ENCODE data around the gene FRMPD2. TPM values are rescaled to one million over a fixed set of nuclear protein-coding genes. Genes with fewer than 3 reads are reported as not detected.
"Not testable (repeated sequence)": the region's sequence is repeated elsewhere in the genome, so short reads cannot be mapped to it uniquely, and the experiment has no call there.

Gene FRMPD2
- total RNA-seq, 2 experiments from 2014 or later, result not detected

DNA sequence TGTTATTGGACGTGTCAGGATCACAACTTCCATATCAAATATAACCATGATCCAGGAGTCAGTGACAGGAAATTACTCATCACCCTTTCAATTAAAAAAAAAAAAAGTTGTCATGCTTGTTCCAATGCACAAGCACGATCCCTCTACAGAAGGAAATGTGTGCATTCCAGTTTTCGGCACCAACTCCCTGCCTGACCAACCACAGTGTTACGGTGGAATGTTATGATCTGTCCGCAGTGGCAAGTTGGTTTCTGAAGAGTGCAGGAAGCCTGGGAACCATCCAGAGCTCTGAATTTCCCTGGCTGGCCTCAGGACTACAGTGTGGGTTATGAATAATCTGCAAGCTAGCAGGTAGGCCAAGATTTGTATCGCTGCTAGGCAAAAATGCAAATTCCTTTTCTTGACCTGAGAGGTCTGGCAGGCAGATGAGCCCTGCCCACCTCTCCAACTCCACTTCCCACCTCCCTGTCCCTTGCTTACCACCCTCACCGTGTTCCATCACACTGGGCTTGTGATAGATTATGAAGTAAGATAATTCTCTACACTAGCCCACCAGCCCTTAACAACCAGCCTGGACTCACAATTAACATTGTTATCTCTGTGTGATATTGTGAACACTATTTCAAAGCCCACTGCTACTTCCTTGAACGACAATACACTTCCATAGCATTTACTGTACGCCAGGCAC, 20.4 kb downstream of the FRMPD2 start:
- DNase-seq, result no peak
- Mint-ChIP-seq H3K4me3 (no peak overlapping the region), H3K36me3 (no peaks in the 10 kb centered on the region), H3K4me1 (no peaks in the 10 kb centered on the region), H3K9me3 (ENCODE audit: low read depth) (no peaks in the 10 kb centered on the region), H3K27me3 (peaks cover 12% of the 10 kb centered on the region), H3K27ac (no peak overlapping the region)
- CTCF ChIA-PET, result no interaction called here
- no peak for ATAC-seq

DNA sequence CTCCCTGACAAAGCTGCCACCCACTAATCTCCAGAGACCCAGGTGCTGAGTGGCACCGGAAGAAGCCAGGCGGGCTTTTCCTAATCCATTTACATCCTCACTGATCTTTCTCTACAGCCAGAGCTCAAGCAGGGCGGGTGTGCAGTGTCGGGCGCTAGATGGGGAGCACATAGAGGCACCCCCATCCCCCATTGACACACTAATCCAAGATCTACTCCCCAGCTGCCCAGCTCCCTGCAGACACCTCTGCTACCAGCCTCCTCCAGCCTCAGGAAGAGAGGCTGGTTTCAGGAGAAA, 22.2 kb downstream of the FRMPD2 start:
- DNase-seq (no peak), ATAC-seq (no peak)
- Mint-ChIP-seq H3K36me3 (no peaks in the 10 kb centered on the region), H3K27ac (no peak overlapping the region), H3K4me1 (no peaks in the 10 kb centered on the region), H3K9me3 (ENCODE audit: low read depth) (no peaks in the 10 kb centered on the region), H3K4me3 (no peak overlapping the region), H3K27me3 (peaks cover 3% of the 10 kb centered on the region)
- CTCF ChIA-PET, result no interaction called here

DNA sequence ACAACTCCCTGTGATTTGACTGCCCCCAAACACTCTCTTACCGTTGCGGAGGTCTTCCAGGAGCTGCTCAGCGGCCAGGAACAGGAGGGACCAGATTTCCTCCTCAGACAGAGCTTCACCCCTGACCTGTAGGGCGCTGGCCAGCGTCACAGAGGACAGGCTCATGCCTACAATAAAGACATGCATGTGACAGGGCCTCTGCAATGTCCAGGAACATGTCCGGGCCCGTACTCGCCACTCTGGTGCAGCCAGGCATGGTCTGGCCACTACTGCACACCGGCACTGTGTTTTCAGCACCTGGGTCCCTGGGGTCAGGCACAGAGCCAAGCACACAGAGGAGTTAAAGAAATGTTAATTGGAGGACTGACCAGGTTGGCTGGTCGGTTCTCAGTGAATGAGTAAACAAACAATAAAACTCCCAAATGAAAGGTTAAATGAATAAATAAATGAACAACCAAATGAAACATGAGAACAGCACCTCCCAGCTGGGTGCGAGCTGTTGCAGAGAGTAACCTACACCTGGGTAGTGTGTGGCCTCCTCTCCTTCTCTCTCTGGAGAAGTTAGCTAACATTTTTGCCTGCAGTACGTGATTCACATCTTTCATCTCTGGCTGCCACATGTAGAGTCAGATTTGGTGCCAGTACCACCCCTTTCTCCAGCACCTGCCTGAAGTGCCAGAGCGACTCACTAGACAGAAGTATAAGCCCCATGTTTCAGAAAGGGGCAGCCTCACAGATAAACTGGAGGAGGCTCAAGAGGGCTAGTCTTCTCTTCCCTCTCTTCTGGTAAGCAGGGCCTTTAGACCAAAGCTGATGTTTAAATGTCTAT, 22.8 kb downstream of the FRMPD2 start:
- no peak overlapping the region for H3K27ac Mint-ChIP-seq
- DNase-seq (no peak), ATAC-seq (no peak)
- H3K36me3 Mint-ChIP-seq, result no peaks in the 10 kb centered on the region
- H3K9me3 Mint-ChIP-seq (ENCODE audit: low read depth), result no peaks in the 10 kb centered on the region
- CTCF ChIA-PET, result no interaction called here
- H3K4me3 Mint-ChIP-seq, result no peak overlapping the region
- H3K4me1 Mint-ChIP-seq, result no peaks in the 10 kb centered on the region
- peaks cover 3% of the 10 kb centered on the region for H3K27me3 Mint-ChIP-seq

DNA sequence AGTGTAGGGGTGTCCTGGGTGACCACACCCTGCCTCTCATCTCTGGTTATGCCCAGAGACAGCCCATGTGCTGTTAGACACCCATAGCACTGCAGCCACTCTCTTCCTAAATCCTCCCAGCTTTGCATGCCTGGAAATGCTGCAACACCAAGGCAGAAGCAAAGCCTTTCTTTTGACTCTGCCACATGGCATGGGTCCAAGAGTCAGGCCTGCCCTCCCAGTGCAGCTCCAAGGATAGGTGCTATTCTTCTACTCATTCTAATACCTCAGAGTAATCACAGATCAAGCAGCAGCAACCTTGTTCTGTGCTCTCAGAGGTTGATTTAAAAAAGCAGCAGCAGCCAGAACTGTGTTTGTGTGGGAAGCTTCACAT, 23.4 kb downstream of the FRMPD2 start:
- H3K27ac Mint-ChIP-seq, result no peak overlapping the region
- H3K4me1 Mint-ChIP-seq, result no peaks in the 10 kb centered on the region

DNA sequence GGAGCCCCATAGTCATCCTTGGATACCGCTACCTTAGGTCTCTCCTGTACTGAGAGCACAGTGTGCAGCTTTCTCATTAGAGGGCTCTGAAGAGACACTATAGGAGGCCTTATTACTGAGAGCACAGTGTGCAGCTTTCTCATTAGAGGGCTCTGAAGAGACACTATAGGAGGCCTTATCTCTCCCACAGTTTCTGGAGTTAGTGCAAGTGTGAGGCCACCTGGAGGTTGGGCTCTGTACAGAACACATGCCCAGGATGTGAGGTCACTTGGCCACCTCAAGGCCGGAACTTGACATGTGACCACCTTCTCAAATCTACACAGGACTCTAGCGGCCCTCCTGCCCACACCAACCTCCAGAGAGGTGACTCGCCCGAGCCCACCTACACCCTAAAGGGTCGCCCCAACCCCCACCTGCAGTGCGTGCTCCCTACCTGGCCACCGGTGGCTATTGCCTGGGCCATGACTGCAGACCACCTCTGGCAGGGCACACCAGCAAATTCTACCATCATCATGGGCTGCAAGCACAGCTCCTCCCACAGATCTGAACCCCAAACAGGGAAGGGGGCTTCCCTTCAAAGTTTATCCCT, 24.6 kb downstream of the FRMPD2 start:
- Mint-ChIP-seq H3K36me3 (no peaks in the 10 kb centered on the region), H3K4me1 (no peaks in the 10 kb centered on the region), H3K9me3 (ENCODE audit: low read depth) (no peaks in the 10 kb centered on the region), H3K27me3 (peaks cover 3% of the 10 kb centered on the region), H3K4me3 (no peak overlapping the region), H3K27ac (no peak overlapping the region)
- CTCF ChIA-PET, result no interaction called here
- ATAC-seq, result no peak
- DNase-seq, result peak; percentile 23

More for the DNA sequence above, 23.4 kb downstream of the FRMPD2 start:
- H3K36me3 Mint-ChIP-seq, result no peaks in the 10 kb centered on the region
- no peak for DNase-seq
- CTCF ChIA-PET, result no interaction called here
- no peak overlapping the region for H3K4me3 Mint-ChIP-seq
- ATAC-seq, result no peak
- H3K27me3 Mint-ChIP-seq, result peaks cover 3% of the 10 kb centered on the region
- H3K9me3 Mint-ChIP-seq (ENCODE audit: low read depth), result no peaks in the 10 kb centered on the region

DNA sequence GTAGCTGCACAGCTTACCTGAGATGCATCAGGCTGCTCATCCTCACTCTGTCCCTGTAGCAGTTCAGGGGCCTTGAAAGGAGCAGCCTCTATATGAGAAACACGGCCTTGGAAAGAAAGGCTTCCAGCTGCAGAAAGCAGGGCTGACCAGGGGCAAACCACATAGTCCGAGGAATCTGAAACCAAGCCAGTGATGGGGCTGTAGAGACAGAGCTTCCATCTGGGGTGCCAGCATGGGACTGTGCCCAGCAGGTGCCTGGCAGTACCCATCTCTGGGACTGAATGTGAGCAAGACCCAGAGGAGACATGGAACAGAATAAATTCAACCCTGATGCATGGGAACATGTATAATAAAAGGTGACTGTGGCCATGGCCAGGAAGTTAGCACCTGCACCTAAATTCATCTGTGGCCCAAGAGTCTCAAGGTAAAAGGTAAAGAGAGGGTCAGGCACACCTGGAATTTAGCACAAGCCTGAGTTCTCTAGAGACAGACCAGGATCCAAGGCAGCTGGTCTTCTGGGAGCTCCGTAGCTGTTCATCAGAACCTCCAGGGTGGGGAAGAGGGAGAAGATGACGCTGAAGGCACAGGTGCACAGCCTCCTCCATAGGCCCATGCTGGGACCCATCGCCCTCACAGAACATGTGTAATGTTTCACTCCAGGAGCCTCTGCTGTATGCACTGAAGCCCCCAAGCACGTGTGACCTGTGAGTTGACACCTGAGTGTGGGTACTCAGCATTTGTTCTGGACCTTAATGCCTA, 25.3 kb downstream of the FRMPD2 start:
- ATAC-seq (no peak), DNase-seq (no peak)
- Mint-ChIP-seq H3K27me3 (peaks cover 3% of the 10 kb centered on the region), H3K4me1 (no peaks in the 10 kb centered on the region), H3K9me3 (ENCODE audit: low read depth) (no peaks in the 10 kb centered on the region), H3K4me3 (no peak overlapping the region), H3K36me3 (no peaks in the 10 kb centered on the region), H3K27ac (no peak overlapping the region)
- CTCF ChIA-PET, result no interaction called here

DNA sequence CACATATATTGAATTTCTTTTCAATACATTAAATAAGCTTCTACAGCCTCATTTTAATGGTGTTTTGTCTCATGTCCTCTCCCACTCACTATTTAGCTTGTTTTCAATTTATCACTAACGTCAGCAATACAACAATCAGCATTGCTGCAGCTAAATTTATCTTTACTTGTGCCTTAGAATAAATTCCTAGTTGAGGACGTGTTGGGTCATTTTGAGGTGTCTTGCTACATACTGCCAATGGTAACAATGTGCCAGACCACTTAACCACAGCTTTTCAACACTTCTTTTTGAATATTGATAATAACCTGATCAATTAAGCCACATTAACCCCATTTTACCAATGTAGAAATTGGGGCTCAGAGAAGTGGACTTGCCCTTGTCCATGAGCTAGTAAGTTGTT, 26.0 kb downstream of the FRMPD2 start:
- Mint-ChIP-seq H3K4me1 (no peaks in the 10 kb centered on the region), H3K27ac (no peak overlapping the region), H3K4me3 (no peak overlapping the region), H3K9me3 (ENCODE audit: low read depth) (no peaks in the 10 kb centered on the region), H3K27me3 (peaks cover 4% of the 10 kb centered on the region), H3K36me3 (no peaks in the 10 kb centered on the region)
- CTCF ChIA-PET, result no interaction called here
- DNase-seq (no peak), ATAC-seq (no peak)

DNA sequence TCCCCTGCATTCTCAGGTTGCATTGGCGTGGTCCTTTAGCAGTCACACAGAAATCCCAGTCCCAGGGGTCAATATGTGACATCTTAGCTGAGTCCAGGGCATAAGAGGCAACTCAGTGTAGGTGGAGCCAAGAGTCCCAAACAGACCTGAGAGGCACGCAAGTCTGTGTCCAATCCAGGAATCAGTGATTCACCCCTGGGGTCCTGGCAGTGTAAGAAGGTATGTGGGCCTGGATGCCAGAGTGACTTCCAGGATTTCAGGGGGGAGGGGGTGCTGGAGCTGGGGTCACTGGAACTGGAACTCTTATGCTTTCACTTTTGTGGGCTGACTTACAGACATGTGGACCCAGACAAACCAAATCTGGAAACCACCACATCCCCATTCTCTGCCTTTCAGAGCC, 26.8 kb downstream of the FRMPD2 start:
- Mint-ChIP-seq H3K9me3 (ENCODE audit: low read depth) (no peaks in the 10 kb centered on the region), H3K36me3 (no peaks in the 10 kb centered on the region)
- DNase-seq, result peak; percentile 33

DNA sequence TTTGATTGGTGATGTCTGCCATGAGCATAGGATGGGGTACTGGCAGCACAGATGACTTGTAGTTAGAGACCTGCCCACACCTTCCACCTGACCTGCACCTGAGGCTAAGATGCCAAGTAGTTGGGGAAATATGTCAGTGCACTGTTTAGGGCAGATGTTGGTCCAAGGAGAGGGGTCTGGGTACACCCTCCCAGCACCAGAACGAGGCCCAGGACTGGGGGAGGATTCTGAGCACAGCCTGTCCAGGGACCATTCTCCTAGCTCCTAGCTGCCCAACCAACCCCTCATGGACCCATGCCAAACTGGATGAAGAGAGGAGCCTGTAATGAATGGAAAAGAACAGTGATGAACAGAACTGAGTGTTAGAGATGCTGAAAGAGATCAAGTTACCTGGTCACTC, 28.0 kb downstream of the FRMPD2 start:
- Mint-ChIP-seq H3K27me3 (peaks cover 7% of the 10 kb centered on the region), H3K4me3 (no peak overlapping the region), H3K4me1 (no peaks in the 10 kb centered on the region), H3K27ac (no peak overlapping the region), H3K36me3 (no peaks in the 10 kb centered on the region), H3K9me3 (ENCODE audit: low read depth) (no peaks in the 10 kb centered on the region)
- ATAC-seq (no peak), DNase-seq (no peak)
- CTCF ChIA-PET, result no interaction called here

More for the DNA sequence above, 26.8 kb downstream of the FRMPD2 start:
- CTCF ChIA-PET, result no interaction called here
- H3K4me3 Mint-ChIP-seq, result no peak overlapping the region
- no peaks in the 10 kb centered on the region for H3K4me1 Mint-ChIP-seq
- H3K27ac Mint-ChIP-seq, result no peak overlapping the region
- no peak for ATAC-seq
- peaks cover 7% of the 10 kb centered on the region for H3K27me3 Mint-ChIP-seq

DNA sequence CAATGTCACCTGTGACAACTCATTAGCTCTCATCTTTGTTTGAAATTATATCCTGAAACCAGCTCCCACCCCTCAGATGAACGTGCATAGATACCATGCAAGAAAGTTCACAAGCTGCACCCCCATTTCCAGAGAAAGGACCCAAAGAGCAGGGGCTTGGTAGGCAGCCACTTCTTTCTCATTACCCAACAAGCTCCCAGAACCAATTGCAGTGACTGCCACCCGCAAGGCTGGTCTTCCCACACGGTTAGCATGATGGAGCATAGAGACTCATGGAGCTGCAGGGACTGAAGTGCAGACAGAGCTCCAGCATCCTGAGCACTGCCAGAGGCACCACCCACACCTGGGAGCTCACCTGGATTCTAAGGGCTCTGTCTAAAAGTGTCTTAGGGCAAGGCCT, 28.5 kb downstream of the FRMPD2 start:
- H3K27ac Mint-ChIP-seq, result no peak overlapping the region

DNA sequence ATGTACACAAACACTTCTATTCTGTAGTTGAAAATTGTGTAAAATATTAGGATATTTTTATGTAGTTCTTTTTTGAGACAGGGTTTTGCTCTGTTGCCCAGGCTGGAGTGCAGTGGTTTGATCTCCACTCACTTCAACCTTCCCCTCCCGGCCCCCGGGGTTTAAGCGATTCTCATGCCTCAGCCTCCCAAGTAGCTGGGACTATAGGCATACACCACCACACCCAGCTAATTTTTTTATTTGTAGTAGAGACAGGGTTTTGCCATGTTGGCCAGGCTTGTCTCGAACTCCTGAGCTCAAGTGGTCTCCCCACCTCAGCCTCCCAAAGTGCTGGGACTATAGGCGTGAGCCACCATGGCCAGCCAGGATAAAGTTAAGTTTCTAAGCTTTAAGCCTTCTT, 30.6 kb downstream of the FRMPD2 start:
- H3K27ac Mint-ChIP-seq; ATAC-seq; H3K27me3 Mint-ChIP-seq; H3K4me3 Mint-ChIP-seq; H3K4me1 Mint-ChIP-seq; H3K9me3 Mint-ChIP-seq (ENCODE audit: low read depth); H3K36me3 Mint-ChIP-seq; CTCF ChIA-PET; DNase-seq: not testable (repeated sequence)

More for the DNA sequence above, 28.5 kb downstream of the FRMPD2 start:
- H3K4me3 Mint-ChIP-seq, result no peak overlapping the region
- CTCF ChIA-PET, result no interaction called here
- DNase-seq (peak; percentile 16), ATAC-seq (no peak)
- H3K36me3 Mint-ChIP-seq, result no peaks in the 10 kb centered on the region
- no peaks in the 10 kb centered on the region for H3K9me3 Mint-ChIP-seq (ENCODE audit: low read depth)
- no peaks in the 10 kb centered on the region for H3K4me1 Mint-ChIP-seq
- H3K27me3 Mint-ChIP-seq, result peaks cover 7% of the 10 kb centered on the region

DNA sequence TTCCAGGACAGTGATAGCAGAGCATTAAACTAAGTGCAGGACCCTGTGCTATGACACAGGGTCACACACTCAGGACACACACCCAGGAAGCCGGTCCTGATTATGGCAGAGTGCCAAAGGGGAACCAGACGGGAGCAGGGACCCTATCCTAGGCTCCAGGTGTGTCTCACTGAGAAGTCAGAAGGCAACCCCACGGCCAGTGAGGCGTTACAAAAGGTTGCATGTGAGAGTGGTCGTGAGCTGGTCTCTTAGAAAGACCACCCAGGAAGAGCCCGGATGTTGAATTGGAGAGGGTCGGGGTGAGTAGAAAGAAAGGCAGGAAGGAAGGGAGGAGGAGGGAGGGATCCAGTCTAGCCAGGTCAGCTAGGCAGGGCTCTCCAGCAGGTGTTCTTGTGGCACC, 31.0 kb downstream of the FRMPD2 start:
- Mint-ChIP-seq H3K27me3 (peaks cover 9% of the 10 kb centered on the region), H3K9me3 (ENCODE audit: low read depth) (no peaks in the 10 kb centered on the region), H3K4me1 (no peaks in the 10 kb centered on the region), H3K36me3 (no peaks in the 10 kb centered on the region), H3K4me3 (no peak overlapping the region), H3K27ac (no peak overlapping the region)
- CTCF ChIA-PET, result no interaction called here
- no peak for ATAC-seq
- DNase-seq, result peak; percentile 16

DNA sequence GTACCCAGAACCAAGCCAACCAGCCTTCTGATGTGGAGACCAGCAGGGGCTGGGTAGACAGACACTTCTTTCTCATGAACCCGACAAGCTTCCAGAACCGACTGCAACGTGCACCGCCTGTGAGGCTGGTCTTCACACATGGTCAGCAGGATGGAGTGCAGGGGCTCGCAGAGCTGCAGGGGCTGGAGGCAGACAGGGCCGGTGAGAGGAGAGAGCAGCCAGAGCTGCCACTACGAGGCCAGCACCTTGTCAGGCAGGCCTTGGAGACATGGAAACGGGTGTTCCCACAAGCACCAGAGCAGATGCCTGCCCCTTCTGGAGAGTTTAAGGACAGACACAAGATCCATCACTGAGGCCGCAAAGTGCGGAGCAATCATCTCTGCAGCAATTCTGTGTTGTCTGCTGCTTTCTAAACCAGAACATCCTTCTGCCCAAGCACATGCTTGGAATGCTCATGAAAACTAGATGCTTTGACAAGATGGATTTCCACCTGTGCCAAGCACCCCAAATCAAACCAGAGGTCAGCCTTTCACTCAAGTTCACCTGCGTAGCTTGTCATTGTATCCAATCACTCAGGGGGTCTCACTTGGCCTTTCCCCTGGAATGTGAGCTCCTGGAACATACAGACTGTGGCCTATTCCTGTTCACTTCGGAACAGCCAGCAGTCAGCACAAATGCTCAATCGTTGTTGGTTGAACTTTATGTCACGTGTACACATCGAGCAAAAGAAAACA, 32.2 kb downstream of the FRMPD2 start:
- Mint-ChIP-seq H3K4me1 (no peaks in the 10 kb centered on the region), H3K36me3 (no peaks in the 10 kb centered on the region), H3K9me3 (ENCODE audit: low read depth) (no peaks in the 10 kb centered on the region), H3K27me3 (peaks cover 10% of the 10 kb centered on the region), H3K4me3 (no peak overlapping the region), H3K27ac (no peak overlapping the region)
- no peak for ATAC-seq
- CTCF ChIA-PET, result no interaction called here
- DNase-seq, result peak; percentile 23

Data from activated CD8-positive, alpha-beta memory T cell treated with anti-CD3 and anti-CD28 coated beads, Interleukin-2, amount 10 ng/mL, durations not matched to agents 7 days and 5 days (primary cell).